ENCODE results near the gene SIGLEC1. TPM values are rescaled to one million over a fixed set of nuclear protein-coding genes. Genes with fewer than 3 reads are reported as not detected.

The SIGLEC1 gene
- total RNA-seq, 1 experiment from 2014 or later, result not detected

- ChIA-PET CTCF (interaction anchor here (0.7 kb wide), 1 partner anchor 84 kb away, joined by 3 read pairs; no protein-coding TSS in a partner anchor), POLR2A (ENCODE audit: unreplicated experiment) (no interaction called here)
- DNase-seq, result no peak
- no peaks in the 10 kb centered on the region for H3K9me2 ChIP-seq (ENCODE audit: insufficient read depth)
- BruUV-seq (replicated peaks), result no TSS peak
- H3K27me3 ChIP-seq (ENCODE audit: insufficient read depth, low read depth), result no peaks in the 10 kb centered on the region
- H4K20me1 ChIP-seq (ENCODE audit: insufficient read depth), result no peaks in the 10 kb centered on the region
- intact Hi-C loops (cut with micrococcal nuclease; ENCODE audit: unreplicated experiment), result loop anchor here (10.0 kb wide), 1 partner anchor 131 kb away; the partner anchor contains the start of gene MAVS
- no peaks in the 10 kb centered on the region for H3K79me2 ChIP-seq (ENCODE audit: low read depth)
- TF ChIP-seq EZH2 (IDR thresholded peaks at IDR 0.05; ENCODE audit: low read depth) (no peak), CTCF (conservative IDR thresholded peaks at IDR 0.05) (no peak)
- no peak overlapping the region for H3K4me3 ChIP-seq
- no peaks in the 10 kb centered on the region for H3F3A ChIP-seq (ENCODE audit: insufficient read depth, low read depth)
- H3K4me2 ChIP-seq, result no peak overlapping the region
- H3K36me3 ChIP-seq (ENCODE audit: low read depth), result no peaks in the 10 kb centered on the region
- H3K9me3 ChIP-seq (ENCODE audit: insufficient read depth, low read depth), result no peaks in the 10 kb centered on the region
- no peak overlapping the region for H3K27ac ChIP-seq
- H2AFZ ChIP-seq, result no peak overlapping the region
- H3K4me1 ChIP-seq (replicated peaks; ENCODE audit: insufficient read depth), result no peaks in the 10 kb centered on the region
Measured at GRCh38 chr20:3714092-3714491, 1.7 kb upstream of the SIGLEC1 start.

DNA sequence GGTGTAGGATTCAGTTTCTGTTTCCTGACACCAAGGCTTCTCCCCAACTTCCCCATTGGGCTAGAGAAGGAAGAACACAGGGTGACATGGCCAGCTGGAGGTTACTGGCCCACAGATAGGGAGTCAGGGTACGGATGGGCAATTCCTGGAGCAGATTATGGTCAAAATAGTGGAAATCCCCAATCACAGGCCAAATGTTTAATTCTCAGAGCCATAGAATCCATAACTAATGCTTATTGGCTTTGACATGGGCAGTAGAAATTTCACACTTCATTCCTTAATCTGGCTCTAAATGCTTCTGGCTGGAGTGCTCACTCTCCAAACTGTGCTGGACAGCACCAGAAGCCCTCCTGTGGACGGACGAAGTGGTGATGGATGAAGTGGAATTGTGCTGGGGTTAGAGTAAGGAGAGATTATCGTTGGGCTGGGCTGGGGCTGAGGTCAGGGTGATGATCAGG lies 887 bp downstream of the SIGLEC1 start:
- DNase-seq, result no peak
- no TSS peak for BruUV-seq (replicated peaks)
- POLR2A ChIA-PET (ENCODE audit: unreplicated experiment), result no interaction called here
- Histone ChIP-seq H3K4me2 (no peak overlapping the region), H3K4me1 (replicated peaks; ENCODE audit: insufficient read depth) (no peaks in the 10 kb centered on the region), H3K9me3 (ENCODE audit: insufficient read depth, low read depth) (no peaks in the 10 kb centered on the region), H3K36me3 (ENCODE audit: low read depth) (no peaks in the 10 kb centered on the region), H3K27me3 (ENCODE audit: insufficient read depth, low read depth) (no peaks in the 10 kb centered on the region), H3K4me3 (no peak overlapping the region), H3F3A (ENCODE audit: insufficient read depth, low read depth) (no peaks in the 10 kb centered on the region), H3K27ac (no peak overlapping the region), H3K9me2 (ENCODE audit: insufficient read depth) (no peaks in the 10 kb centered on the region), H2AFZ (no peak overlapping the region), H3K79me2 (ENCODE audit: low read depth) (no peaks in the 10 kb centered on the region), H4K20me1 (ENCODE audit: insufficient read depth) (no peaks in the 10 kb centered on the region)
- intact Hi-C loops (cut with micrococcal nuclease; ENCODE audit: unreplicated experiment), result loop anchor here (1.0 to 10.0 kb wide), 2 partner anchors 133 to 148 kb away; partner anchors contain the start of gene MAVS
- CTCF ChIA-PET, result interaction anchor here (0.6 to 2.6 kb wide), 6 partner anchors 14 to 192 kb away, joined by 4 to 14 read pairs (median 8); partner anchors contain the start of gene ADAM33
- no peak for TF ChIP-seq EZH2 (IDR thresholded peaks at IDR 0.05; ENCODE audit: low read depth)
- no peak for TF ChIP-seq CTCF (conservative IDR thresholded peaks at IDR 0.05)

GRCh38 chr20:3710703-3711483 lies 1.5 kb downstream of the SIGLEC1 start:
- H3K9me3 ChIP-seq (ENCODE audit: insufficient read depth, low read depth), result no peaks in the 10 kb centered on the region
- intact Hi-C loops (cut with micrococcal nuclease; ENCODE audit: unreplicated experiment), result loop anchor here (1.0 to 10.0 kb wide), 3 partner anchors 35 to 148 kb away; partner anchors contain the start of gene MAVS
- H3K9me2 ChIP-seq (ENCODE audit: insufficient read depth), result no peaks in the 10 kb centered on the region
- POLR2A ChIA-PET (ENCODE audit: unreplicated experiment), result no interaction called here
- peak in 1 of 2 experiments; percentile 70 for DNase-seq
- no peaks in the 10 kb centered on the region for H3K4me1 ChIP-seq (replicated peaks; ENCODE audit: insufficient read depth)
- no peak overlapping the region for H2AFZ ChIP-seq
- no peaks in the 10 kb centered on the region for H3K27me3 ChIP-seq (ENCODE audit: insufficient read depth, low read depth)
- H3K79me2 ChIP-seq (ENCODE audit: low read depth), result no peaks in the 10 kb centered on the region
- no peaks in the 10 kb centered on the region for H4K20me1 ChIP-seq (ENCODE audit: insufficient read depth)
- no peak overlapping the region for H3K27ac ChIP-seq
- no peak for TF ChIP-seq EZH2 (IDR thresholded peaks at IDR 0.05; ENCODE audit: low read depth)
- TF ChIP-seq CTCF (conservative IDR thresholded peaks at IDR 0.05), result peak; percentile 96
- BruUV-seq (replicated peaks), result no TSS peak
- no peaks in the 10 kb centered on the region for H3F3A ChIP-seq (ENCODE audit: insufficient read depth, low read depth)
- CTCF ChIA-PET, result interaction anchor here (0.5 to 2.6 kb wide), 9 partner anchors 8 to 206 kb away, joined by 3 to 14 read pairs (median 4); partner anchors contain the start of gene ADAM33
- no peaks in the 10 kb centered on the region for H3K36me3 ChIP-seq (ENCODE audit: low read depth)
- H3K4me3 ChIP-seq, result no peak overlapping the region
- no peak overlapping the region for H3K4me2 ChIP-seq

Data from PC-9 (cell line).